AG09309 (cell line): ENCODE results near the gene FAT4.

ENCODE experiments used
- DNase-seq: peaks from one replicate; pipeline ENCODE4 v3.0.0-alpha.2; 2010; ENCODE audit warnings: low read depth
- H3K4me3 ChIP-seq: 2 replicates; pipeline ENCODE4 v1.5.1; 2011; ENCODE audit warnings: mild to moderate bottlenecking, low read depth, low read length, moderate library complexity; ENCODE audit not compliant: control insufficient read depth
- TF ChIP-seq, protein P1 (sequence below): IDR thresholded peaks from 2 replicates; pipeline ENCODE4 v1.5.1; 2011; ENCODE audit warnings: mild to moderate bottlenecking, low read depth, low read length, inconsistent platforms; ENCODE audit not compliant: insufficient read depth, control insufficient read depth; ENCODE audit errors: missing control alignments

Gene FAT4

DNA sequence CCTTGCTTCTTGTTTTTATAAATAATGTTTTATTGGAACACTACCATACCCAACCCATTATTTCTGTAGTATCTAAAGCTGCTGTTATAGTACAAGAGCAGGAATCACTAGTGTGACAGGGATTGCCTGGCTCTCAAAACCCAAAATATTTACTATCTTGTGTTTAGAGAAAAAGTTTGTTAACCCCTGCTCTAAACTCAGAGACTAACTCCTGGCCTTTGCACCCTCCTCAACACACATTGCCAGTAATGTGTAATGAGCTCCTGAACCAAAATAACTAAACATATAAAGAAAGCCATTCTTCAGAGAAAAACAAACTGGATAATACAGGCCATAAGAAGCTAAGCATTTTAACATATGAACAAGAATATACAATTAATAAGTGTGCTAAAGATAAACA is 8.2 kb upstream of the FAT4 start:
- TF ChIP-seq, protein P1, sequence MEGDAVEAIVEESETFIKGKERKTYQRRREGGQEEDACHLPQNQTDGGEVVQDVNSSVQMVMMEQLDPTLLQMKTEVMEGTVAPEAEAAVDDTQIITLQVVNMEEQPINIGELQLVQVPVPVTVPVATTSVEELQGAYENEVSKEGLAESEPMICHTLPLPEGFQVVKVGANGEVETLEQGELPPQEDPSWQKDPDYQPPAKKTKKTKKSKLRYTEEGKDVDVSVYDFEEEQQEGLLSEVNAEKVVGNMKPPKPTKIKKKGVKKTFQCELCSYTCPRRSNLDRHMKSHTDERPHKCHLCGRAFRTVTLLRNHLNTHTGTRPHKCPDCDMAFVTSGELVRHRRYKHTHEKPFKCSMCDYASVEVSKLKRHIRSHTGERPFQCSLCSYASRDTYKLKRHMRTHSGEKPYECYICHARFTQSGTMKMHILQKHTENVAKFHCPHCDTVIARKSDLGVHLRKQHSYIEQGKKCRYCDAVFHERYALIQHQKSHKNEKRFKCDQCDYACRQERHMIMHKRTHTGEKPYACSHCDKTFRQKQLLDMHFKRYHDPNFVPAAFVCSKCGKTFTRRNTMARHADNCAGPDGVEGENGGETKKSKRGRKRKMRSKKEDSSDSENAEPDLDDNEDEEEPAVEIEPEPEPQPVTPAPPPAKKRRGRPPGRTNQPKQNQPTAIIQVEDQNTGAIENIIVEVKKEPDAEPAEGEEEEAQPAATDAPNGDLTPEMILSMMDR = no peak

DNA sequence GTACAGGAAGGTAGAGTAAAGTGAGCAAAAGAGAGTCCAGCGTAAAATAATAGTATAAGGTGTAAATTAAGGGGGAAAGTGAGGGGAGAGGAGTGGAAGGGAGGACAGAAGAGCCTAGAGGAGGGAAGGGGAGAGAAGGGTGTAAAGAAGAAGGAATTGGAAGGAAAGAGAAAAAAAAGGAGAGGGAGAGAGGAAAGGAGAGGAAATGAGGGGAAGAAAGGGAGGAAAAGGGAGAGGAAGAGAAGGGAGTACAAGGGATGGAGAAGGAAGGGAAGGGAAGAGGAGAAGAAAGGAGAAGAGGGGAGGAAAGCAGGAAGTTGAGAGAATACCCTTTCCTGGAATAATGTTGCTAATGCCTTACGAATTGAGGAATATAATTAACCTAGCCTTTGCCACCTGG is 3.3 kb upstream of the FAT4 start:
- H3K4me3 ChIP-seq = no peak overlapping the region
- no peak for DNase-seq
- TF ChIP-seq, protein P1 = no peak

More for the DNA sequence above, 8.2 kb upstream of the FAT4 start:
- DNase-seq = no peak
- H3K4me3 ChIP-seq = no peak overlapping the region

DNA sequence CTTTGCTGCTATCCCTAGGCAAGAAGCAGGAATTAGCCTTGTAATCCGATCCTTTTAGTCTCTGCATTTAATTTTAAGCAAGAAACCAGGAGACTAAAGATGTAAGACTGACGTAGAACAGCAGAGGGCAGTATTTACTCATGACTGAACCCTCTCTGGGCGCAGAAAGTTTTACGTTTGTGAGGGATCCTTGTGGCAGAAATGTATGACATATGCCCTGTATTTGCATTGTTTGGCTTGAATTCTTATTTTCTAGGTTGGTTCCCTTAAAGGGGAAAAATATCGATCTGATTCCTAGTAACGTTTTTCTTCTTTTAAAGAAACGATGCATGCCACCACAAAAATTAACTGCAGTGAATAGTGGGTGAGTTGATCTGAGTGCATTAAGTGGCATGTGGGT is 1.3 kb upstream of the FAT4 start:
- TF ChIP-seq, protein P1 = peak; percentile 83
- DNase-seq = peak; percentile 75
- H3K4me3 ChIP-seq = no peak overlapping the region

DNA sequence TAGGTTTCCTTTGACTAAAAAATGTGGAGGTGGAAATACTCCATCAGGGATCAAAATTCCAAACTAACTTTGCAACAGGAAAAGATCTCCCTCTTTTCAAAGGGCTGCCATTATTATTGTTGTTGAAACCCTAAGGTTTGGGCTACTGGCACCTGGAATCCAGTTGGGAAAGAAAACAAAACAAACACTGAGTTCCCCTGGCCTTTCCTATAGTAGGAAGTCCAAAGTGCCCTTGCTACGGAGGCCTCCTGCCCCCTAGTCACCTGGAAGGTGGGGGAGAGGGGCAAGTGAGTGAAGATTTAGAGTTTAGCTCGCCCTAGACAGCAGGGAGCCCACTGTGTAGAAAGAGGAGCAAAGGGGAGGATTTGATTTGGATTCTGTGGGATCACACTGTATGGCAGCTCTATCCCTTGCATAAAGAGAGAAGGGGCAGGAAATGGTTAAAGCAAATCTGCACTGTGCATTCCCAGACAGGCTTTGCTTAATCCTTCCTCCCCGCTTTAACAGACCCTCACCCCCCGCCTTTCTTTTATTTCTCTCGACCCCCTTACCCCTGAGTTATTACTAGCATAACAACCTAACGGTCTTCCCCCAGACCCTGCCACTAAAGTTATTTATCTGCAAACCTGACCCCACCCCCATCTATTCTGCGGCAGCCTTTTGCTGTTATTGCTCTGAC is 627 bp upstream of the FAT4 start:
- TF ChIP-seq, protein P1 = no peak
- no peak for DNase-seq
- H3K4me3 ChIP-seq = peak overlapping the region; percentile 99

DNA sequence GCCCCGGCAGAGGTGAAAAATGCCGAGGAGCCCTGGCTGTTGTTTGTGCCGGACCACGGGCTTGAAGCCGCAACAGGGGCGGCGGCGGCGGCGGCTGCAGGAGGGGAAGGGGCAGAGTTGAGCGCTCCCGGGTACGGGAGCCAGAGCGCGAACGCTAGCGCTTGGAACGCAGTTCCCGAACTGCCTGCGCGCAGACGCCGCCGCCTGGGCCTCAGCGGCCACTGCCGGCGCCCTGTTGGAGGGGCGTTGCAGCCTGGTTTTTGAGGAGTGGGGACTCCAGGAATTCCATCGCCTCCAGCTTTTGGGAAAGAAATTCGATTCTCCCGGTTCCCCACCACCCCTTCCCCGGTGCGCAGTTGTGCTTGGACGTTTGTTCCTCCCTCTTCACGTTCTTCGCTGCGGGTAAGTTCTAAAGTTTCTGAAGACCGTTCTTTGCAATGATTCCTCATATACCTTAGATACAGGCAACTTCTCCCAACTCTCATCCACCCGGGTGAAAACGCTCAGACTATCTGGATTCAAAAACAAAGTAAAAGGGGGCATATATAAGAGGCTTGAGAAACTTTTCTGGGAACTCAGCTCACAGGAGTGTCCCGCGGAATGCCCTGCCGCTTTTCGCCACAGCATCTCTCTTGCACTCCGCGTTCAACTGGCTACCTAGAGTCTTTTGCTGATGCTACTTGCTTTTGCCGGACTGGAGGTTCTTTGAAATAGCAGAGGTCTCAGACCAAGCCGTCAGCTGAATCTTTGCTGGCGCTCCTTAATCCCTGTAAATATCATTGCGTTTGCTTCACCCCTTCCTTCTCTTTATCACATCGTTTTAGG is 1.0 kb downstream of the FAT4 start:
- H3K4me3 ChIP-seq = peak overlapping the region; percentile 99
- DNase-seq = no peak
- TF ChIP-seq, protein P1 = peak; percentile 24

DNA sequence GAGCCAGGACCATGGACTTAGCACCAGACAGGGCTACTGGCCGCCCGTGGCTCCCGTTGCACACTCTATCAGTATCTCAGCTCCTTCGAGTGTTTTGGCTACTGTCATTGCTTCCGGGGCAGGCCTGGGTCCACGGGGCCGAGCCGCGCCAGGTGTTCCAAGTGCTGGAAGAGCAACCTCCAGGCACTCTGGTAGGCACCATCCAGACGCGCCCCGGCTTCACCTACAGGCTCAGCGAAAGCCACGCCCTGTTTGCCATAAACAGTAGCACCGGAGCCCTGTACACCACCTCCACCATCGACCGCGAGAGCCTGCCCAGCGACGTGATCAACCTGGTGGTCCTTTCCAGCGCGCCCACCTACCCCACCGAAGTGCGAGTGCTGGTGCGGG is 1.6 kb downstream of the FAT4 start:
- DNase-seq = no peak
- TF ChIP-seq, protein P1 = no peak
- peak overlapping the region; percentile 99 for H3K4me3 ChIP-seq
